Fibroblast of pulmonary artery (primary cell): ENCODE results near the gene BCL2L13.
"Not testable (repeated sequence)": the region's sequence is repeated elsewhere in the genome, so short reads cannot be mapped to it uniquely, and the experiment has no call there.

Source experiments
- DNase-seq: peaks from one replicate; pipeline ENCODE4 v3.0.0-alpha.2; 2010; ENCODE audit warnings: low read depth
- H3K4me3 ChIP-seq: replicated peaks from 2 replicates; pipeline ENCODE4 v1.5.1; 2011; ENCODE audit warnings: low read depth, mild to moderate bottlenecking, control low read depth, low read length, moderate library complexity
- TF ChIP-seq, protein P1 (sequence below): IDR thresholded peaks from 2 replicates; pipeline ENCODE4 v1.5.1; 2011; ENCODE audit warnings: mild to moderate bottlenecking, control low read depth, low read length, inconsistent platforms; ENCODE audit errors: missing control alignments

Gene BCL2L13

DNA sequence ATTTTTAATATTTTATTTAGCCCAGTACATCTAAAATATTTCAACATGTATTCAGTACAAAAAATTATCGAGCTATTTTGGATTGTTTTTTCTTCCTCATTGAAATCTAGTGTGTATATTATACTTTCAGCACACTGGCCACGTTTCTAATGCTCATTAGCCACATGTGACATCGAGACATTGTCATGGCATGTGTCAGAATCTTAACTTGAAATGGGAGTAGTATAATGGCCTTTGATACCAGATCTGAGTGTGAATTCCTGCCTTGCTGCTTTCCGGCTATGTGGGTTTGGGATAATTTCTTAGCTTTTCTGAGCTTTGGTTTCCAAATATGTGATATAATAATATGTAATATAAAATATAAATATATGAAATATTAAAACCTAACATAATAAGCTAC, 54.3 kb downstream of the BCL2L13 start:
- TF ChIP-seq, protein P1, sequence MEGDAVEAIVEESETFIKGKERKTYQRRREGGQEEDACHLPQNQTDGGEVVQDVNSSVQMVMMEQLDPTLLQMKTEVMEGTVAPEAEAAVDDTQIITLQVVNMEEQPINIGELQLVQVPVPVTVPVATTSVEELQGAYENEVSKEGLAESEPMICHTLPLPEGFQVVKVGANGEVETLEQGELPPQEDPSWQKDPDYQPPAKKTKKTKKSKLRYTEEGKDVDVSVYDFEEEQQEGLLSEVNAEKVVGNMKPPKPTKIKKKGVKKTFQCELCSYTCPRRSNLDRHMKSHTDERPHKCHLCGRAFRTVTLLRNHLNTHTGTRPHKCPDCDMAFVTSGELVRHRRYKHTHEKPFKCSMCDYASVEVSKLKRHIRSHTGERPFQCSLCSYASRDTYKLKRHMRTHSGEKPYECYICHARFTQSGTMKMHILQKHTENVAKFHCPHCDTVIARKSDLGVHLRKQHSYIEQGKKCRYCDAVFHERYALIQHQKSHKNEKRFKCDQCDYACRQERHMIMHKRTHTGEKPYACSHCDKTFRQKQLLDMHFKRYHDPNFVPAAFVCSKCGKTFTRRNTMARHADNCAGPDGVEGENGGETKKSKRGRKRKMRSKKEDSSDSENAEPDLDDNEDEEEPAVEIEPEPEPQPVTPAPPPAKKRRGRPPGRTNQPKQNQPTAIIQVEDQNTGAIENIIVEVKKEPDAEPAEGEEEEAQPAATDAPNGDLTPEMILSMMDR: no peak
- H3K4me3 ChIP-seq: no peak overlapping the region
- DNase-seq: no peak

DNA sequence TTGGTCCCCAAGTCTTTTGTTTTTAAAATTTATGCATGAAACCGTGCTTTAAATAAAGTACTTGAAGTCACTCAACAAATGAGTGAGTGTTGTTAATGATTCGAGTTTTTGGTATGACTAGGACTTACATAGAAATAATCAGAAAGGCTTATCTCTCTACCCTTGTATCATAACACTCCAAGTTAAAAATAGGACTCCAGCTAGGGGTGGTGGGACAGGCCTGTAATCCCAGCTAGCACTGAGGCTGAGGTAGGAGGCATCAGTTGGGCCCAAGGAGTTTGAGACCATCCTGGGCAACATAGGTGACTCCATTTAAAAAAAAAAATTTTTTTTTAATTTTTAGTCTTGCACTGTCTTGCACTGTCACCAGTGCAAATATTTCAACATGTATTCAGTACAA, 55.6 kb downstream of the BCL2L13 start:
- TF ChIP-seq, protein P1: no peak
- no peak for DNase-seq
- H3K4me3 ChIP-seq: no peak overlapping the region

DNA sequence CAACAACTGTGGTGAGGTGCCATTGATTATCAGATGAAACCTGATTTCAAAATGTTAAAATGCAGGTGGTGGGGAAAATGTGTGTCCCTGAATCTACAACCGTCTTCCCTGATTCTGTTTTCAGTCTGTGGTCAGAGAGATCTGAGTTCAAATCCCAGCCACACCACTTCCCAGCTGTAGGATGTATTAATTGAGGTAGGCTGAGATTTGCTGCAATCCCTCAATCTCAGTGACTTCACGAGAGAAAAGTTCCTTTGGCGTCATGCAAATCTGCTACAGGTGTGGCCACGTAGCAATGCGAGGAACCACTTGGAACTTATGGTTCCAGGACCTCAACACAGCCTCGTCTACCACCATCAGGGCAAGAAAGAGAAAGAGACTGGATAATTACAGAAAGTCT, 56.2 kb downstream of the BCL2L13 start:
- H3K4me3 ChIP-seq: no peak overlapping the region
- TF ChIP-seq, protein P1: no peak
- no peak for DNase-seq

DNA sequence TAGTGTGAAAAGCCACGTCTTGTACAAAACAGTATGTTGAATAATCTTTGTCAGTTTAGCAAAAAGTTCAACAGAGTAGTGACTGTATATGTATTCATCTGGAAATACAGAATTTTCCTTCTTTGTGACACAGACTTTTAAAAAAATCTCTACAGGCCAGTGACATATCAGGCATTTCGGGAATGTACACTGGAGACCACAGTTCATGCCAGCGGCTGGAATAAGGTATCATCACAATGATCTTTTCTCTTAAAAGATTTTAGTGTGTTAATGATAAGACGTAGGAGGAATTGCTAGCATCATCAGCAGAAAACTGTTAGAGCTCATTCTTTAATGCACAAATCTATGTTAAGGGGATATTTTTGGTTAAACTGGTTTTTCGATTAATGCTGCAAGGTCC, 57.4 kb downstream of the BCL2L13 start:
- no peak for DNase-seq

DNA sequence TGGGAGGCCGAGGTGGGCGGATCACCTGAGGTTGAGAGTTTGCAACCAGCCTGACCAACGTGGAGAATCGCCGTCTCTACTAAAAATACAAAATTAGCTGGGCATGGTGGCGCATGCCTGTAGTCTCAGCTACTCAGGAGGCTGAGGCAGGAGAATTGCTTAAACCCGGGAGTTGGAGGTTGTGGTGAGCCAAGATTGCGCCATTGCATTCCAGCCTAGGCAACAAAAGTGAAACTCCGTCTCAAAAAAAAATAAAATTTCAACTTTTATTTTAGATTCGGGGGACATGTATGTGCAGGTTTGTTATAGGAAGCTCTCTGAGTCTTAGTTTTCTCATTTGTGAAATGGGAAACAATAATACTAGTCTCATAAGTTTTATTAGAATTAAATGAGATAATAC, 58.6 kb downstream of the BCL2L13 start:
- not testable (repeated sequence) for H3K4me3 ChIP-seq, DNase-seq

More for the DNA sequence above, 57.4 kb downstream of the BCL2L13 start:
- H3K4me3 ChIP-seq: no peak overlapping the region
- TF ChIP-seq, protein P1: no peak

DNA sequence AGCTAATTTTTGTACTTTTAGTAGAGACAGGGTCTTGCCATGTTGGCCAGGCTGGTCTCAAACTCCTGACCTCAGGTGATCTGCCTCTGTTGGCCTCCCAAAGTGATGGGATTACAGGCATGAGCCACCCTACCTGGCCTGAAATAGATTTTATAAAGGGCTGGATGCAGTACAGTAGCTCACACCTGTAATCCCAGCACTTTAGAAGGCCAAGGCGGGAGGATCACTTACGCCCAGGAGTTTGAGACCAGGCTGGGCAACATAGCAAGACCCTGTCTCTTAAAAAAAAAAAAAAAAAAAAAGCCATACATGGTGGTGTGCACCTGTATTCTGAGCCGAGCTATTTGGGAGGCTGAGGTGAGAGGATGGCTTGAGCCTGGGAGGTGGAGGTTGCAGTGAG, 59.7 kb downstream of the BCL2L13 start:
- H3K4me3 ChIP-seq, DNase-seq: not testable (repeated sequence)

DNA sequence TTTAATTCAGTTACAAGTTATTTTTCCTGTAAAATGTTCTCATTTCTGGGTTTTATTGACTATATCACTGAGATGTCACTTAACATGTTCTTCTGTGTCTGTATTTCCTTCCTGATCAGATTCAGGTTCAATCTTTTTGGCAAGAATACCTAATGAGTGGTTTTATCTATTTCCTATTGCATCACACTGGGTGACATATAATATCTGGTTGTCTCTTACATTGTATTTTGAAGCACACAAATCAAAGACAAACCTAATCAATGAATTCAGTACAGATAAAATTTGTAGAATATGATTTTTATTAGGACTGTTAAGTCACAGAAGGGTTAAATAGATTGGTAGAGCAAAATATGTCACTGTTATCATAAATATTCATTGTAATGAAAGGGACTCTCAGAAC, 60.4 kb downstream of the BCL2L13 start:
- TF ChIP-seq, protein P1: no peak
- no peak overlapping the region for H3K4me3 ChIP-seq
- DNase-seq: no peak

DNA sequence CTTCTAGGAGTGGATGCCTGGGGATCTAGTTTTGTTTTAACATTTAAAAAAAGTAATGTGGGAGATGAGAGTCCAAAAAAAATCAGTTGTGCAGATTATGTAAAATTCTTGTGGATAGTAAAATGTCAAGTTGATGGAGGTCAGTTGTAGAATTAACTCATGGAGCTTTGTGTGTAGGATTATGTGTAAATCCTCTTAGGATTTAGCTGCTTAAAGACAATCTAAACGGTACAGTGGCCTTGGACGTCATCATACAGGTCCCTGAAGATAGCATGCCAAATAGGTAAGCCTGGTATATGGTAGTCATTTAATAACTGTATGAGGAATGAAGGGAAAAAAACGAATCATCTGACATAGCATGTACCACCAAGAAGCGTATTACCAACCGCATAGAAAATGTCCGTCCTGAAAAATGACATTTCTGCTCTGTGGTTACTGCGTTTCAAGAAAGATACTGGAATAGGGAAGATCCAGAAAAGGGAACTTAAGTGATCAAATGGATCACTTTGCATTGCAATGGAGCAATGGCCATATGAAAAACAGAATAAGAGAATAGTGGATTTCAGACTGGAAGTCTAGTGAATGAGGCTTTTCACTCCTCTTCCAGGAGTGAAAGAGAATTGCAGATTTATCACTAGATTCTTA, 61.3 kb downstream of the BCL2L13 start:
- TF ChIP-seq, protein P1: no peak
- no peak overlapping the region for H3K4me3 ChIP-seq
- no peak for DNase-seq
